Endometrium (tissue), 2 donors: Measurements from ENCODE around the gene ZNF366.

Source experiments
- FAIRE-seq: peaks from 2 replicates; lab custom pipeline; 2012; peaks lifted over from hg19 to GRCh38; lab: Jason Lieb, UNC
- donor health status: control.
- donor health status: control.

ZNF366 gene, protein sequence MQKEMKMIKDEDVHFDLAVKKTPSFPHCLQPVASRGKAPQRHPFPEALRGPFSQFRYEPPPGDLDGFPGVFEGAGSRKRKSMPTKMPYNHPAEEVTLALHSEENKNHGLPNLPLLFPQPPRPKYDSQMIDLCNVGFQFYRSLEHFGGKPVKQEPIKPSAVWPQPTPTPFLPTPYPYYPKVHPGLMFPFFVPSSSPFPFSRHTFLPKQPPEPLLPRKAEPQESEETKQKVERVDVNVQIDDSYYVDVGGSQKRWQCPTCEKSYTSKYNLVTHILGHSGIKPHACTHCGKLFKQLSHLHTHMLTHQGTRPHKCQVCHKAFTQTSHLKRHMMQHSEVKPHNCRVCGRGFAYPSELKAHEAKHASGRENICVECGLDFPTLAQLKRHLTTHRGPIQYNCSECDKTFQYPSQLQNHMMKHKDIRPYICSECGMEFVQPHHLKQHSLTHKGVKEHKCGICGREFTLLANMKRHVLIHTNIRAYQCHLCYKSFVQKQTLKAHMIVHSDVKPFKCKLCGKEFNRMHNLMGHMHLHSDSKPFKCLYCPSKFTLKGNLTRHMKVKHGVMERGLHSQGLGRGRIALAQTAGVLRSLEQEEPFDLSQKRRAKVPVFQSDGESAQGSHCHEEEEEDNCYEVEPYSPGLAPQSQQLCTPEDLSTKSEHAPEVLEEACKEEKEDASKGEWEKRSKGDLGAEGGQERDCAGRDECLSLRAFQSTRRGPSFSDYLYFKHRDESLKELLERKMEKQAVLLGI

DNA sequence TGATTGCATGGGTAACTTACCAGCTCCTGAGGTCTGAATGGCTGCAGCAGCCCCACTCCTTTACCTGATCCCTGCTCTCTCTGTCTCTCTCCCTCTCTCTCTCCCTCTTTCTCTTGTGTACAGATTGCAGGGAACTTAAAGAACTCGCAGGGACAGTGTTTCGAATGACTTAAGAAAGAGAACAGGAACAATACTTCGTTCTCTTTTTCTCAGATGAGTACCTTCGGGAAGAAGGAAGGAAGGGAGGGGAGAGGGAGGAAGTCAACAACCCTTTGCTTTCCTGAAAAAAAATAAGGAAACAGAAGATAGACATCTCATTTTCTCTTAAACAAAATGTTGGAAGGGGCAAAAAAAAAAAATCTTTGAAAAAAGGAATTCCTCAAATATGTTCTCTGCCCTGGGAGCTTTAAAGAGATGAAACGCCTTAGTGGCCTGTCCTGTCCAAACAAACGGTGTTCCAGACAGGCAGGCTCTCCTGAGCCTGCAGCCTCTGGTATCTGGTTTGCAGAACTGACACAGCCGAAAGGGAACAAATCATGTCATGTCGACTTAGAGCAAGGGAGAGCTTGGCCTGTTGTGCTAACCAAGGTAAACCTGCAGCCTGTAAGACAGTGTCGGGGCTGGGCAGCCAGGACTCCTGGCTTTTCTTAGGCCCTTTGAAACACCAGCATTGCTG, at the start of gene ZNF366:
TSS of gene ZNF366 (minus strand) at position 180 of the 676 bp plus-strand sequence. CDS start 45,914 bp downstream, outside the sequence.
- FAIRE-seq = no peak

DNA sequence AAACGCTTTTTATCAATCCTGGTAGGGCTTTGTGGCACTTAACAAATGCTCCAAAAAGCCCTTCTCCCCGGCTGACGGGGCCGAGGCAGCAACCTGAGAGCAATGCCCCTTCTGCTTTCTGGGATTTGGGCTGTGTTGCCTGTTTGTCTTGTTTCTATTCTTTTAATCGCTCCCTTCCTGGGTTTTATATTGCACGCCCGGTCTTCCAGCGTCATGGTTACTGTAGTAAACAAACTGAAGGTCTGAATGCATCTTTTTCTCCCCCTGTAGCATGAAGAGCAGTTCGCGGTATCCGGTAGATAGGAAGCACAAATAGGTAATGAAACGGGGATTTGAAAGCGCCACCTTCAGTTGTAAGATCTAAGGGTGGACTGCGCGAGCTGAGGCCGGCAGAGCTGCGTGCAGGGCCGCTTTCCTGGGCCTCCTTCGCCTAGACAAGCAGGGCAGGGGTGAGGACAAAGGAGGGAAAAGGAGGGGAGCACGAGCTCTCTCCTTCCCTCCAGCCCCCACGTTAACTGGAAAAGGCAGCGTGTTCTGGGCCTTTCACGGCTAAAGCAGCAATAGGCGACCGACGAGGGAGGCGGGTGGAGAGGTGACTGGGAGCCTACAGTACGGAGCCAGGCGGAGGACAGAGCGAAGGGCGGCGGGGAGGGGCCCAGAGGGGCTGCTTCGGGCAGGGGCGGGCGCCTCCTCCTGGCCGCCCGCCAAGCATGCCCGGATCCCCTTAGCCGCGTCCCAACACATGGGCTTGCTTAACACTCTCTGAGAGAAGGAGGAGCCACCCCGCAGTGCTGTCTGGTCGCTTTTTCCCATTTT, 49.3 kb upstream of the ZNF366 start:
- no peak for FAIRE-seq

DNA sequence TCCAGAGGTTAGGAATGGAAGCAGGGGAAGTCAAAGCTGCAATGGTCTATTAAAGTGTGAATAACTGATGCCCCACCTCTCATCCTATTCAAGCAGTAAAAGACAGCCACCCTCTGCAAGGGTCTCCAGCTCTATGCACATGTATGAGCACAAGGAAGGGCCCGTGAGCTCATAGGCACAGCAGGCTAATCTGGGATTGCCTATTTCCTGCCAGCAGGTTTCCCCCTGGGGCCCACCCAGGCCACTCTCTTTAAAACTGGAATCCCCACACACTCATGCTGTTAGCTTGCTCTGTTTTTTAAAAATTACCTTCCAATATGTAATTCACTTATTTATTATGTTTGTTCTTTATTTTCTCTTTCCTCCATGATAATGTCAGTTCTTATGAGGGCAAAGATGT, 48.7 kb upstream of the ZNF366 start:
- FAIRE-seq = no peak

DNA sequence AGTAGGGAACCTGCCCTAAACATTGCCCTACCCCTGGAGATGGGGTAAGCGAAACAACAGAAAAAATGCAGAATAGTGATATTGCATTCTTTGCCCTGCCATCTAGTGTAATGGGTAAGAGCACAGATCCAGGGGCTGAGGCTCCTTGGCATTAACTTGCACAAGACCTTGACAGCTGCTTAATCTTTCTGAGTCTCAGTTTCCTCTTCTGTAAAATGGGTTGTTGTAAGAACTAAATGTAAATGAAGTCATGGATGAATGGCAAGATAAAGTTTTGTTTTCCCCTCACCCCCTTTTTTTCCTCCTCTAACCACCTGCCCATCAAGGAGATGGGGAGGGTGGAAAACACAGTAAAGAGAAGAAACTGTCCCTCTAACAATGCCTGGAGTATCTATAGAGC, 47.7 kb upstream of the ZNF366 start:
- no peak for FAIRE-seq

DNA sequence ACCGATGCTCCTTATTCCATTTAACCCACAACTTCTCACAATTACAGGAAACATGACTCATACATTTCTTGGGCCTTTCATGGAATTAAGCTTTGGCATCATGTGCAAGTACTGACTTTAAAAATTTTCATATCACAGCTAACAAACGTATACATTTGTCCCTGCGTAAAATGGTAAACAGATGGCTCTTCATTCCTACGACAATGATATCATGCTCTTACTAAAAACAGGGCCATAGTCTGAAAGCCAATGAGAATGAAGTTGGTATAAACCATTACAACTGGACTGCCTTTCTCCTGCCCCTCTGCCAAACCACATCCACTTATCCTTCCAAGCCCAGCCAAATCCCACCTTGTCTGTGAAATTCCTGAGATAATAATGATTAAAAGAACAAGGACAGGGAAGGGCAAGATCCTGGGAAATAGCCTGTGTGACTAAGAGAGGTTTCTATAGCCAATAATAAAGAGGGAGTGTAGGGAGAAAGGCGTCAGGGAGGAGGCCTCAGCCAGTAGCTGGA, 44.9 kb upstream of the ZNF366 start:
- no peak for FAIRE-seq

DNA sequence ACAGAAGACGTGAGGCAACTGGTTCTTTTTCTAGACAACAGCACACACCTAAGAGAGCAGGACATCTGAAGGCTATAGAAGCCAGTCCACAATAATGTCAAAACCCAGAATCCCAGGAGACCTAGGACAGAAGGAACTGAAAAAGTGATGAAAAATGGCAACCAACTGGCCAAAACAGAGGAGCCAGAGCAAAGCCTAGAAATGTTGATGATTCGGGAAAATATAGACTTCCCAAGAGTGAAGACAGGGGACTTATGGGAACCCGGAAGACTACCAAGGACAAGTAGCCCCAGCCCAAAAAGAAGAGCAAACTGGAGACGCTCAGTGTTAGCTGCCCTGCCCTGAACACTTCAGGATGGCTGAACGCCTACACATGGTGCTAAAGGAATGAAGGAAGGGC, 43.4 kb upstream of the ZNF366 start:
- no peak for FAIRE-seq

DNA sequence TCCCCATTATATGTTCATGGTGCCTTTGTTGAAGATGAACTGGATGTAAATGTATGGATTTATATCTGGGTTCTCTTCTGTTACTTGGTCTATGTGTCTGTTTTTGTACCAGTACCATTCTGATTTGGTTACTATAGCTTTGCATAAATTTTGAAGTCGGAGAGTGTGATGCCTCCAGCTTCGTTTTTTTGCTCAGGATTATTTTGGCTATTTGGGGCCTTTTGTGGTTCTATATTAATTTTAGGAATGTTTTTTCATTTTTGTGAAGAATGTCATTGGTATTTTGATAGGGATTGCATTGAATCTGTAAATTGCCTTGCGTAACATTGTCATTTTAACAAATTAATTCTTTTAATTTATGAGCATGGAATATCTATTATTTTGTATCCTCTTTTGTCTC, 36.6 kb upstream of the ZNF366 start:
- no peak for FAIRE-seq

DNA sequence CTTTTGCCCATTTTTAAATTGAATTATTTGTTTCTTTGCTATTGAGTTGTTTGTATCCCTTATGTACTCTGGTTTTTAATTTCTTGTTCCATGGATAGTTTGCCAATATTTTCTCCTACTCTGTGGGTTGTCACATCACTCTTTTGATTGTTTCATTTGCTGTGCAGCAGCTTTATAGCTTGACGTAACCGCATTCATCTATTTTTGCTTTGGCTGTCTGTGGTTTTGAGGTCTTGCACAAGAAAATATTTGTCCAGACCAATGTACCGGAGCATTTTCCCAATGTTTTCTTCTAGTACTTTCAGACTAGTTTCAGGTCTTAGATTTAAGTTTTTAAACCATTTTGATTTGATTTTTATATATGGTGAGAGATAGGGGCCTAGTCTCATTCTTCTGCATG, 36.2 kb upstream of the ZNF366 start:
- no peak for FAIRE-seq

DNA sequence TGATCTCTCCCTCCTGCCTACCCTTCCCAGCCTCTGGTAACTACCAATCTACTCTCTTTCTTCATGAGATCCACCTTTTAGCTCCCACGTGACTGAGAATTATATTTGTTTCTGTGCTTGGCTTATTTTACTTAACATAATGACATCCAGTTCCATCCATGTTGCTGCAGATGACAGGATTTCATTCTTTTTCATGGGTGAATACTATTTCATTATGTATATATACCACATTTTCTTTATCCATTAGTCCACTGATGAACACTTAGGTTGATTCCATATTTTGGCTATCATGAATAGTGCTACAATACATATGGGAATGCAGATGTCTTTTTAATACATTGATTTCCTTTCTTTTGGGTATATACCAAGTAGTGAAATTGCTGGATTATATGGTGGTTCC, 35.5 kb upstream of the ZNF366 start:
- no peak for FAIRE-seq

DNA sequence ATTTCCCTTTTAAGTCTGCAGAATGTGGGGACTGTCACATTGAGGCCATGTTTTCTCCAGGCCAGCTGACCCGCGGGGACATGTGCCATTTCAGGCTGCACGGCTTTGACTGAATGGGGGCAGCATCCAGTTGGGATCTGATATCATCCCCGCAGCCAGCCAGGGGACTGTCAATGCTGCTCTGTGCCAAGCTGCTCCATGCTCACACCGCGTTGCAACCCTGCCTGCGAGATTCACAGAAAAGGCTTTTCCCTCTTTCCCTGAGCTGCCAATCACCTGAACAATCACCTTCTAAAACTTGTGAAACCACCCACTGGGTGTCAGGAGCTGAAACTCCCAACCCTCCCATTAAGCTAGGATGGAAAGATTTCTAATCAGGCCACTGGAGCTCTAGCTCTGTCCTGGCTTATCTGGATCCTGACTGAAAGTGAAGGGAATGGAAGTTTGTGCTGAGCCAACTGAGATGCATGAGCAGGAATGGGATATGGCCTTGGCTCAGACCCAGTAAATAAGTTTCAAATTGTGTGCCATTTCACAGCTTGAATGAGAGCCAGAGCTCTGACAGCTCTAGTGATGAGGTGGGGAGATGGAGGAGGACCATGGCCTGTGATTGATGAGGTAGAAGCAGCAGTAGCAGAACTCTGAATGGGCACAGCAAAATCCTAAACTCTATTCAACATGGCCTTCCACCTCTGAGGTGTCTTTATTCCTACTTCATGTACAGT, 34.5 kb upstream of the ZNF366 start:
- FAIRE-seq = no peak

DNA sequence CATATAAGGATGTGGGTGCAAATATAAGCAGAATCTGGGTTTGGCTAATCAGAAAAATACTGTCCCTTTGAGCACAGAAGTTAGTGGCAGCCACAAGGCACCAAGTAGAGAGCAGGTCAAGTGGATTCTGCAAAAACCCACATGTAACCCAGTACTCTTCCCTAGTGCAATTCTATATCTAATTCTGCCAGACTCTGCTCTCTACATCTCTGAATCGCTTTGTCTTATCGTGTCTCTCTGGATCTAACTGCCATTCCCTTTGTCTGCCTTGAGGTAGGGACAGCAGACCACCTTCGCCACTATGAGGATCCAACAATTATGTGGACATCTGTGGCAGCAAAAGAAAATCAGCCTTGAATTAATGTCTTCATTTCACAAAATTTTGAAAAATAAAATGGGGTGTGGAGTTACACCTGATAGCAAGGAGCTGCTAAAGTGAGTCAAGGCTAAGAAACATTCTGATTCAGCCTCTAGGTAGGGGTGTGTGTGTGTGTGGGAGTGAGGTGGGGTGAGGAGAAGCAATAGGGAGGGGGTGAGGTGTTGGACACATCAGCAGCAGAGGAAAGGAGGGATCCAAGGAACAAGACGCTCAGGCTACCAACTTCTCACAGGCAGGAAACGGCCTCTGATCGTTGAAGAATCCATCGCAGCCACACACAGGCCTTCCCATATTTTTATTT, 33.7 kb upstream of the ZNF366 start:
- no peak for FAIRE-seq

DNA sequence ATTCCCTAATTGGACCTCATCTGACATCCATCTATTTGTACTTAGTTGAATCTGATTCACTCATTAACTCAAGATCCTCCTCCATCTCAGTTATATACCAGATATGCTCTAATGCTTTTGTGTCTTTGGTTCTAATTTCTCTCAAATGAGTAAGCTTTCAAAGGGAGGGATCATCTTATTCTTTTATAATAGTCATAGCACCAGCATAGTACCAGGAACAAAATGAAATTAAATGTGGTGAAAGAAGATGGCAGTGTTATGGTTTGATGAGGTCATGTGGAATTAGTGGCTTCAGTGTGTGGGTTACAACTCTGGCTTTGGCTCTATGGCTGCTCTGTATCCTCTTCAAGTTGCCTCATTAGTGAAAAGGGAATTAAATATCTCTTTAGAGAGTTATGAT, 32.5 kb upstream of the ZNF366 start:
- no peak for FAIRE-seq

DNA sequence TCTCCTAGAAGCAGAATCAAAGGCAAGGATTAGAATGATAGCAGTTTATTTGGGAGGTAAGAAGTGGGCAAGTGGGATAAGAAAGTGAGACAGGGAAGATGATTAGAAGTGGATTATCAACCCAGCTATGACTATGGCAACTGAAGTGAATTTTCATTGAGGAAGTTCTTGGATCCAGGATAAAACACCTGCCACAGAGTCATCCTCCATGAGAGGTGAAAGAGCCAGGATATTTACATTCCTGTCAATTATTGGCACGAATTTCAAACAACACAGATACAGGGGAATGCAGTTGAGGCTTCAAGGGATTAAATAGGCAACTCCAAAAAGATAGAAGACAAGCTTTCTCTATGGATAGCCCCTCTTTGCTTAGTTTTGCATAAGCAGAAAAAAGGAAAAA, 31.8 kb upstream of the ZNF366 start:
- FAIRE-seq = no peak

DNA sequence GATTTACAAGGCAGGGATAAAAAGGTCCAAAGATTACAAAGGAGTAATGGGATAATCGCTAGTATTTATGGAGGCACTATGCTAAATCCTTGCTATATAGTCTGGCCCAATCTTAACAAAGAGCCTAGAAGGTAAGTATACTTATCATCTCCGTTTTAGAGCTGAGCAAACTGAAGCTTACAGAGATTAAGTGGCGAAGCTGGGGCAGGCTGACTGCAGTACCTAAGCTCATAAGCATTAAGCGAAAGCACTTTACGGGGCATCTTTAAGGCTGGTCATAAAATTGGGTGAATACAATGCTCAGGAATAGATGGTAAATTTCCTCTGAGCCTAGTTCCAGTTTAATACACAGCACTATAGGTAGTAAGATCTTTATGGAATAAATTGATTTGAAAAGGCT, 30.0 kb upstream of the ZNF366 start:
- no peak for FAIRE-seq

DNA sequence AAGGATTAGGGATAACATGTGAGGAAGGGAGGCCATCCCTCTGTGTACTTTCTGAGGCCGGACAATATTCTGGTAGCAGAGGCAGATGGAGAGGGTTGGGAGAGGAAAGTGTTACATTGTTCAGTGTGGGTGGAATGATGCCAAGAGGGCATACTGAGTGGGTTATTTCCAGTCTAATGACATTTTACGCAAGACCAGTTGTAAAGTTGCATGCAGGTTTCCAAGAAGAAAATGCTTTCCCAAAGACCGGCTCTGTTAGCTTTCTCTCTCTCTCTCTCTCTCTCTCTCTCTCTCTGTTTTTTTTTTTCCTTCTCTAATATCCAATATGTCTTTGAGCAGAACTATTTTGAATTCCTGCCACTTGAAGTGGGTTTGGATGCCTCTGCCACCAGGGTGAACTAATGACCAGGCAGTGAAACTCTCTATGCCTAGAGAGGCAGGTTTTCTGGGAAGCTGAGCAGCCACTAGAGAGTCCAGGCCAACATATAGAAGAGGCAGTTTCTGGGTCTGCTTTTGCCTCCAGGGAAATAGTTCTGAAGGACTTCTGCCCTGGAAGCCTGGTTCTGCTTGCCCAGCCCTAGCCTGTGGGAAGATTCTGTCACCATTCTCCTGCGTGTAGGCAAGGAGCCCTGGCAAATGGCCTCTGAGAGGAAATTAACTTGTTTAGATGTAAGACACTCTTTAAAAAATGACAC, 24.4 kb upstream of the ZNF366 start:
- no peak for FAIRE-seq

DNA sequence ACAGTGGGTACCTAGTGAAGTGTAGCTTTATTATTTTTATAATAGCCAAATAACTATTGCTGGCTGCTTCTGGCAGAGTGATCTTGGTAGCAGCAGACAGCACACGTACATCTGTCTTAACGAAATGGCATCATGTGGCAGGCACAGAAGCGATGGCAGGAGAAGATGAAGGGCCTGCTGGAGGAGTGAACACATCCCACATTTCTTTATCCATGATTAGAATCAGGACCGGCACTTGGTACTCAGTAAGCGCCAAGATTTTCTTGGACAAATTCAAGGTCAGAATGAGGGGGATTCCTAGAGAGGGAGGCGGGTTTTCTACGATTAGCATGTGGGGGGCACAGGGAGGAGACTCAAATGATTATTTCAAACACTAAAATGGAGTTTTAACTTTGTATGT, 23.0 kb upstream of the ZNF366 start:
- FAIRE-seq = no peak

DNA sequence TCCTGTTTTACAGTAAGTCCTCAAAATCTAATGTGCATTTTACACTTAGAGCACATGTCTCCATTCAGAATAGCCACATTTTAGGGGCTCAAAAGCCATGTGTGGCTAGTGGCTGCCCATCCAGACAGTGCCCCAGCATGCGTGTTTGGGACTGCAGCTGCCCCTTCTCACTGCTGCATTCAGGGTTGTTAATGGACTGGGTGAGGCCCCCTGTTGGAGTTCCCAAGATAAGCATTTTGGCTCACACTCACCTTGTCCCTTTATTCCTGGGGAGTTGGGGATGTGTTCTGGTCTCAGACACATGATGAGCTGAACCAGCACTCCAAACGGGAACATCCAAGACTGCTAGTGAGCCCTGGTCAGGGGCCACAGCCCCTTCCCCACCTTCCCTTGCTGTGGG, 22.2 kb upstream of the ZNF366 start:
- no peak for FAIRE-seq

DNA sequence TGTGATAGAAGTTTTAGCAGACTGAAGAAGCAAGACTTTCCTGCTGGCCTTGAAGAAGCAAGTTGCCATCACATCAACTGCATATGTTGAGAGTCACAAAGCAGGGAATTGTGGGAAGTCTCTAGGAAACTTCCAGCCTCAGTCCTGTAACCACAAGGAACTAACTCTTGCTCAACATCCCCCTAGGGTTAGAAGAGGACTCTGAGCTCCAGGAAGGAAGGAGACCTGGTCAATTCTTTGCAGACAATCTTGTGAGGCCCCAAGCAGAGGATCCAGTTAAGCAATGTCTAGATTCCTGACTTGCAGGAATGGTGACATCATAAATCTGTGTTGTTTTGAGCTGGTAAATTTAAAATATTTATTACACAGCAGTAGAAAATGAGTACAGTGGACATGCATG, 18.6 kb upstream of the ZNF366 start:
- no peak for FAIRE-seq

DNA sequence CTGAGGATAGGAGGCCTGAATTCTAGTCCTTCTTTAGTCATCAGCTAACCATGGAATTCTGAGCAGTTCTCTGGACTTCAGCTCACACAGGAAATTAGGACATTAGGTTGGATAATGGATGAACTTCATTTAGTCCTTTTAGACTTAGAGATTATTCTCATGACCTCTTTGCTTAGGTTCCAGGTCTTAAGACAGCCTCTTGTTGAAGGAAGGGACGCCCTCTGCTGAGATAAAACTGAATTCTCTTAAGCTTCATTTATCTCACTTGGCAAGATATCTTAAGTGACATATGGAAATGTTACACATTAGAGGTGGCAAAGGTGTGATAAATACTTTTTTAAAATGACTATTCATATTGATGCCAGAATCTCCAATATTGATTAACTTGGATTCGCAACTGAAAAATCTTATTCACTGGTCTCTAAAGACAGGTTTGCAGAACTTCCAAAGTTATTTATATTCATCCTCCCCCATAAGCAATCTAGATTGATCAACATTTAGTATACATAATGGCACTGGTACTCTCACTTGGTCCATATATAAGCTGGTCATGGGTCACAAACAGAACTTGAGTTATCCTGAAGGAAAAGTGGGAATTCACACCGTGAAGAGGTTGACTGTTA, 16.9 kb upstream of the ZNF366 start:
- no peak for FAIRE-seq

DNA sequence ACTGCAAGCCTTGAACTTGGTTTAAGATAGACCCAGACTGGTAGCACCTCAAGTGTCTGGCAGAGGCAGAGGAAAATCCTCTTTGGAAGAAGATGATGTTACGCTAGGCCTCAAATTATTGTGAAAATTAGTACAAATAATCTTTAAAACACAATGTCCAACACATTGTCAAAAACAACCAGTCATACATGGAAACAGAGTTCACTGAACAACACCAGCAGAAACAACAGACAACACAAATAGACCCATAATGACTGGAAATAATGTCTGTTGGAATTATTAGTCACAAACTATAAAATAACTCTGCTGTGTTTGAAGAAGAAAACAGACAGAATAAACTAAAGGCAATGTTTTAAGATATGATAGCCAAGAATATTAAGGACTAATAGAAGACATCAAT, 15.4 kb upstream of the ZNF366 start:
- no peak for FAIRE-seq
